Fibroblast of the aortic adventitia (primary cell): ENCODE results near the gene STYK1. TPM values are rescaled to one million over a fixed set of nuclear protein-coding genes. Genes with fewer than 3 reads are reported as not detected.

ENCODE experiments used
- DNase-seq: peaks from one replicate; pipeline ENCODE4 v3.0.0-alpha.2; 2010; ENCODE audit warnings: low read depth
- H3K4me3 ChIP-seq: 2 replicates; pipeline ENCODE4 v1.5.1; 2011; ENCODE audit warnings: low read depth, mild to moderate bottlenecking, control low read depth, low read length, moderate library complexity
- total RNA-seq: library from RNA; depleted of rRNA; stranded (reverse); fragments of >200 nt; gene quantifications from 2 replicates; pipeline ENCODE4 v1.2.3, GENCODE V29; 2012; ENCODE audit warnings: low replicate concordance
- TF ChIP-seq, protein P1 (sequence below): IDR thresholded peaks from 2 replicates; pipeline ENCODE4 v1.5.1; 2011; ENCODE audit warnings: mild to moderate bottlenecking, low read length, control low read depth, inconsistent platforms; ENCODE audit not compliant: insufficient read depth

STYK1 gene
- total RNA-seq, 1 donor: 0.27 TPM

GRCh38 chr12:10571141-10571540 is 102.7 kb downstream of the STYK1 start:
- TF ChIP-seq, protein P1, sequence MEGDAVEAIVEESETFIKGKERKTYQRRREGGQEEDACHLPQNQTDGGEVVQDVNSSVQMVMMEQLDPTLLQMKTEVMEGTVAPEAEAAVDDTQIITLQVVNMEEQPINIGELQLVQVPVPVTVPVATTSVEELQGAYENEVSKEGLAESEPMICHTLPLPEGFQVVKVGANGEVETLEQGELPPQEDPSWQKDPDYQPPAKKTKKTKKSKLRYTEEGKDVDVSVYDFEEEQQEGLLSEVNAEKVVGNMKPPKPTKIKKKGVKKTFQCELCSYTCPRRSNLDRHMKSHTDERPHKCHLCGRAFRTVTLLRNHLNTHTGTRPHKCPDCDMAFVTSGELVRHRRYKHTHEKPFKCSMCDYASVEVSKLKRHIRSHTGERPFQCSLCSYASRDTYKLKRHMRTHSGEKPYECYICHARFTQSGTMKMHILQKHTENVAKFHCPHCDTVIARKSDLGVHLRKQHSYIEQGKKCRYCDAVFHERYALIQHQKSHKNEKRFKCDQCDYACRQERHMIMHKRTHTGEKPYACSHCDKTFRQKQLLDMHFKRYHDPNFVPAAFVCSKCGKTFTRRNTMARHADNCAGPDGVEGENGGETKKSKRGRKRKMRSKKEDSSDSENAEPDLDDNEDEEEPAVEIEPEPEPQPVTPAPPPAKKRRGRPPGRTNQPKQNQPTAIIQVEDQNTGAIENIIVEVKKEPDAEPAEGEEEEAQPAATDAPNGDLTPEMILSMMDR: no peak
- no peak for DNase-seq
- no peak overlapping the region for H3K4me3 ChIP-seq

Other genes with a start within 250 kb of the STYK1 start
- not detected in 2 replicates for gene KLRC2, start 238.0 kb downstream of the STYK1 start, total RNA-seq
- gene KLRC1, start 220.7 kb downstream of the STYK1 start, total RNA-seq: not detected in 2 replicates
- 7.1 and 9.2 TPM in 2 replicates for gene EIF2S3B, start 168.2 kb downstream of the STYK1 start, total RNA-seq
- 31.7 and 36.6 TPM in 2 replicates for gene MAGOHB, start 60.4 kb downstream of the STYK1 start, total RNA-seq
- 139 and 191 TPM in 2 replicates for gene YBX3, start 49.3 kb upstream of the STYK1 start, total RNA-seq
- gene TAS2R7, start 128.6 kb upstream of the STYK1 start, total RNA-seq: 0.18 TPM in 1 of 2 replicates, not detected in the other
- 0.45 TPM in 1 of 2 replicates, not detected in the other for gene TAS2R8, start 133.2 kb upstream of the STYK1 start, total RNA-seq
- 0.09 TPM in 1 of 2 replicates, not detected in the other for gene TAS2R9, start 136.1 kb upstream of the STYK1 start, total RNA-seq
- gene TAS2R10, start 152.3 kb upstream of the STYK1 start, total RNA-seq: 2.3 TPM in 1 of 2 replicates, not detected in the other
- 3.4 and 7.1 TPM in 2 replicates for gene PRR4, start 175.4 kb upstream of the STYK1 start, total RNA-seq
- gene PRH1, start 210.2 kb upstream of the STYK1 start, total RNA-seq: 22.4 and 24.4 TPM in 2 replicates
- gene TAS2R13, start 235.5 kb upstream of the STYK1 start, total RNA-seq: 2.8 and 7.4 TPM in 2 replicates